Heart left ventricle (tissue), 16 donors: ENCODE data around the gene ZNF277. TPM values are rescaled to one million over a fixed set of nuclear protein-coding genes. Genes with fewer than 3 reads are reported as not detected.
A peak's percentile ranks its signal among the peaks of the same experiment; 100 is the strongest.

Experiments
- ATAC-seq, 4 donors: fragments of 200-7000 bp; cut with Tn5 transposase; one replicate each; pipeline ENCODE4 v1.9.1; 2020 to 2022; ENCODE audit warnings: moderate library complexity in 4 of 4, mild to moderate bottlenecking in 3 of 4, moderate number of reproducible peaks in 1 of 4
- DNase-seq, 5 donors: peaks; one replicate each; pipeline ENCODE4 v3.0.0-alpha.2; 2020
- H3K27ac ChIP-seq, 12 donors: fragments of 200-600 bp; sonication (generic) in 4 of 12; one replicate each; pipeline versions ENCODE4 v1.5.0 to v1.8.0; 2016 to 2022; ENCODE audit warnings: mild to moderate bottlenecking in 2 of 12
- H3K27me3 ChIP-seq, 9 donors: fragments of 200-600 bp; sonication (generic) in 2 of 9; one replicate each; pipeline versions ENCODE4 v1.5.1 to v1.8.0; 2016 to 2022; ENCODE audit warnings: mild to moderate bottlenecking in 3 of 9
- H3K36me3 ChIP-seq, 9 donors: fragments of 200-600 bp; sonication (generic) in 2 of 9; one replicate each; pipeline versions ENCODE4 v1.5.0 to v1.8.0; 2018 to 2022; ENCODE audit warnings: mild to moderate bottlenecking in 2 of 9
- H3K4me1 ChIP-seq, 12 donors: fragments of 200-600 bp; sonication (generic) in 4 of 12; one replicate each; pipeline versions ENCODE4 v1.5.0 to v1.8.0; 2016 to 2022; ENCODE audit warnings: mild to moderate bottlenecking in 3 of 12
- H3K4me3 ChIP-seq, 12 donors: fragments of 200-600 bp; sonication (generic) in 4 of 12; one replicate each; pipeline versions ENCODE4 v1.5.0 to v1.8.0; 2017 to 2022; ENCODE audit warnings: mild to moderate bottlenecking in 9 of 12, moderate library complexity in 4 of 12
- H3K9me3 ChIP-seq, 12 donors: fragments of 200-600 bp; sonication (generic) in 4 of 12; one replicate each; pipeline versions ENCODE4 v1.5.0 to v1.8.0; 2016 to 2022; ENCODE audit warnings: mild to moderate bottlenecking in 1 of 12
- CTCF ChIP-seq, 12 donors: fragments of 200-600 bp; sonication (generic) in 4 of 12; IDR thresholded peaks; one replicate each; pipeline versions ENCODE4 v1.5.0 to v1.8.0; 2018 to 2022; ENCODE audit warnings: antibody characterized with exemption in 12 of 12, mild to moderate bottlenecking in 5 of 12
- POLR2A ChIP-seq, 2 donors: fragments of 450-650 bp; IDR thresholded peaks; one replicate each; pipeline ENCODE4 v1.6.1; 2017; ENCODE audit warnings: antibody characterized with exemption in 2 of 2, mild to moderate bottlenecking in 2 of 2, moderate library complexity in 2 of 2
- WGBS, 4 donors: extraction: QIAGEN DNeasy Blood & Tissue Kit in 2 of 4; methylation state at CpG; one replicate each; pipeline versions ENCODE4 v1.1.5 to v1.1.7; 2013 to 2018; 5-methylcytosine and 5-hydroxymethylcytosine counted together
- intact Hi-C, 10 donors: fragments of 100-400 bp; cut with DNase I; formaldehyde crosslinking; loops; one replicate each; pipeline versions ENCODE4 v1.11.1 to v1.14.2; 2022
- polyA plus RNA-seq, 2 donors: library from polyadenylated mRNA; stranded (reverse); fragments of 200-250 nt; gene quantifications; one replicate each; pipeline ENCODE4 v1.2.3, GENCODE V29; 2013
- total RNA-seq, 9 donors: library from RNA; depleted of rRNA in 2 of 9; stranded (reverse); fragments of >200 nt in 2 of 9; fragmentation: NEBNext Ultra II Directional in 3 of 9; extraction: Animal tissue kit (Norgen Biotek cat#: 25700) in 3 of 9; gene quantifications; one replicate each; pipeline versions ENCODE4 v1.1.0 to v1.2.4, GENCODE V29; 2016 to 2023
- donor health status: ischemic (EF 13 %, LVEDD 7.1; RV severe dilation, severe dysfunction).
- donor health status: healthy with polysubstance abuse.
- donor health status: DM: no; HTN: yes; CAD: no.
- donor health status: DM: no; HTN: no; CAD: no.
- donor health status: ischemic (EF 25% LVEDD 6.9; RV normal size, moderate dysfunction).
- donor health status: ischemic (EF 25% LVEDD 5.7; RV mildly dilated, moderate dysfunction).
- donor health status: healthy.
- donor health status: DM: yes; HTN: yes; CAD: no.
- donor health status: ischemic (EF 35%, LVEDD 5.7; RV mildly dilated, moderate dysfunction).
- donor health status: nonischemic (EF 11% LVEDD 7.7; RV severe dilation, severe dysfunction).
- donor health status: DM: yes; HTN: yes; CAD: no.
- donor health status: PGD.
- donor health status: ischemic (EF 29% LVEDD 5.4; RV normal size, mild dysfunction).
- donor health status: nonischemic (EF 23%, LVEDD 6.1; RV moderate dilation, normal function).

ZNF277 gene
- total and polyA plus RNA-seq, 11 donors = 10.3 to 26.5 (median 14.0) TPM

GRCh38 chr7:112362053-112362650, 155.7 kb downstream of the ZNF277 start:
- 96 to 97% (median 96%) methylated on average over 2 of the region's 2 CpGs for WGBS, 4 donors
- peaks cover 0 to 18% (median 4%) of the 10 kb centered on the region in 12 donors for H3K9me3 ChIP-seq
- TF ChIP-seq CTCF (IDR thresholded peaks at IDR 0.05) (no peak), POLR2A (IDR thresholded peaks at IDR 0.05) (no peak)
- intact Hi-C loops = no loop called here
- ATAC-seq (no peak), DNase-seq (no peak)
- no peak overlapping the region for H3K27ac ChIP-seq
- no peaks in the 10 kb centered on the region for H3K27me3 ChIP-seq
- peaks cover 0 to 9% (median 0%) of the 10 kb centered on the region in 12 donors for H3K4me1 ChIP-seq
- H3K4me3 ChIP-seq = no peak overlapping the region
- no peaks in the 10 kb centered on the region for H3K36me3 ChIP-seq

GRCh38 chr7:112362731-112363131, 156.2 kb downstream of the ZNF277 start:
- 37 to 50% (median 41%) methylated on average over 8 of the region's 8 CpGs for WGBS, 4 donors
- Histone ChIP-seq H3K27ac (no peak overlapping the region), H3K36me3 (no peaks in the 10 kb centered on the region), H3K4me3 (no peak overlapping the region), H3K27me3 (no peaks in the 10 kb centered on the region), H3K4me1 (peaks cover 0 to 9% (median 0%) of the 10 kb centered on the region in 12 donors), H3K9me3 (peaks cover 0 to 18% (median 4%) of the 10 kb centered on the region in 12 donors)
- ATAC-seq (peak in 1 of 4 donors; percentile 18), DNase-seq (no peak)
- intact Hi-C loops = no loop called here
- TF ChIP-seq CTCF (IDR thresholded peaks at IDR 0.05) (no peak), POLR2A (IDR thresholded peaks at IDR 0.05) (no peak)

GRCh38 chr7:112364388-112364787, 157.9 kb downstream of the ZNF277 start:
- ATAC-seq (no peak), DNase-seq (no peak)
- intact Hi-C loops = no loop called here
- Histone ChIP-seq H3K4me3 (no peak overlapping the region), H3K4me1 (peaks cover 0 to 9% (median 0%) of the 10 kb centered on the region in 12 donors), H3K36me3 (no peaks in the 10 kb centered on the region), H3K27me3 (no peaks in the 10 kb centered on the region), H3K9me3 (peaks cover 0 to 13% (median 2%) of the 10 kb centered on the region in 12 donors), H3K27ac (no peak overlapping the region)
- WGBS, 4 donors = 76 to 90% (median 80%) methylated on average over 1 of the region's 1 CpG
- TF ChIP-seq CTCF (IDR thresholded peaks at IDR 0.05) = no peak

GRCh38 chr7:112365551-112365950, 159.1 kb downstream of the ZNF277 start:
- Histone ChIP-seq H3K27ac (no peak overlapping the region), H3K9me3 (peaks cover 0 to 2% (median 0%) of the 10 kb centered on the region in 12 donors), H3K27me3 (no peaks in the 10 kb centered on the region), H3K4me1 (peaks cover 0 to 9% (median 0%) of the 10 kb centered on the region in 12 donors), H3K4me3 (no peak overlapping the region), H3K36me3 (no peaks in the 10 kb centered on the region)
- 96 to 98% (median 97%) methylated on average over 3 of the region's 3 CpGs for WGBS, 4 donors
- intact Hi-C loops = no loop called here
- no peak for DNase-seq
- TF ChIP-seq CTCF (IDR thresholded peaks at IDR 0.05) = no peak
- TF ChIP-seq POLR2A (IDR thresholded peaks at IDR 0.05) = no peak
- ATAC-seq = no peak
